Astrocyte (in vitro differentiated cells and primary cell): ENCODE measurements around the gene HDAC3. TPM values are rescaled to one million over a fixed set of nuclear protein-coding genes. Genes with fewer than 3 reads are reported as not detected.
A peak's percentile ranks its signal among the peaks of the same experiment; 100 is the strongest.

Experiments
- DNase-seq: peaks from one replicate; pipeline ENCODE4 v3.0.0-alpha.2; 2010; ENCODE audit warnings: low read depth
- FAIRE-seq: peaks from 2 replicates; lab custom pipeline; 2011; peaks lifted over from hg19 to GRCh38; lab: Jason Lieb, UNC
- H2AFZ ChIP-seq: 2 replicates; pipeline ENCODE4 v1.6.0; 2012; ENCODE audit warnings: low read depth, low read length, inconsistent platforms
- H3K27ac ChIP-seq: 2 replicates; pipeline ENCODE4 v1.5.1; 2011; ENCODE audit warnings: low read depth, low read length, inconsistent platforms
- H3K27me3 ChIP-seq: 2 replicates; pipeline ENCODE4 v1.6.0; 2011; ENCODE audit warnings: low read length, inconsistent platforms; ENCODE audit not compliant: insufficient read depth
- H3K36me3 ChIP-seq: 2 replicates; pipeline ENCODE4 v1.5.1; 2011; ENCODE audit warnings: low read length, inconsistent platforms; ENCODE audit not compliant: insufficient read depth
- H3K4me1 ChIP-seq: 2 replicates; pipeline ENCODE4 v1.5.1; 2011; ENCODE audit warnings: low read length, inconsistent platforms; ENCODE audit not compliant: insufficient read depth
- H3K4me2 ChIP-seq: 2 replicates; pipeline ENCODE4 v1.6.0; 2012; ENCODE audit warnings: low read length, inconsistent platforms
- H3K4me3 ChIP-seq: 2 replicates; pipeline ENCODE4 v1.5.1; 2011; ENCODE audit warnings: low read depth, mild to moderate bottlenecking, low read length, inconsistent platforms; ENCODE audit not compliant: insufficient read depth
- H3K79me2 ChIP-seq: 2 replicates; pipeline ENCODE4 v1.6.0; 2012; ENCODE audit warnings: mild to moderate bottlenecking, low read length, inconsistent platforms; ENCODE audit not compliant: insufficient read depth
- H3K9ac ChIP-seq: 2 replicates; pipeline ENCODE4 v1.6.0; 2012; ENCODE audit warnings: mild to moderate bottlenecking, low read length, inconsistent platforms
- H3K9me3 ChIP-seq: 2 replicates; pipeline ENCODE4 v1.5.1; 2012; ENCODE audit warnings: low read depth, mild to moderate bottlenecking, low read length, inconsistent platforms; ENCODE audit not compliant: insufficient read depth
- H4K20me1 ChIP-seq: 2 replicates; pipeline ENCODE4 v1.6.0; 2012; ENCODE audit warnings: low read length, inconsistent platforms; ENCODE audit not compliant: insufficient read depth
- H3K27ac Mint-ChIP-seq: one replicate; pipeline ENCODE4 v1.8.0; 2021; ENCODE audit warnings: mild to moderate bottlenecking, mixed read lengths; ENCODE audit not compliant: unreplicated experiment
- H3K27me3 Mint-ChIP-seq: one replicate; pipeline ENCODE4 v1.8.0; 2021; ENCODE audit warnings: low read depth, mixed read lengths; ENCODE audit not compliant: unreplicated experiment
- H3K36me3 Mint-ChIP-seq: one replicate; pipeline ENCODE4 v1.8.0; 2021; ENCODE audit warnings: low read depth, mixed read lengths; ENCODE audit not compliant: unreplicated experiment
- H3K4me1 Mint-ChIP-seq: one replicate; pipeline ENCODE4 v1.8.0; 2021; ENCODE audit warnings: low read depth, mixed read lengths; ENCODE audit not compliant: unreplicated experiment
- H3K4me3 Mint-ChIP-seq: one replicate; pipeline ENCODE4 v1.8.0; 2021; ENCODE audit warnings: mild to moderate bottlenecking, moderate library complexity, mixed read lengths; ENCODE audit not compliant: unreplicated experiment
- H3K9me3 Mint-ChIP-seq: one replicate; pipeline ENCODE4 v1.8.0; 2021; ENCODE audit warnings: mild to moderate bottlenecking, mixed read lengths; ENCODE audit not compliant: unreplicated experiment
- EZH2 ChIP-seq: IDR thresholded peaks from 2 replicates; pipeline ENCODE4 v1.6.1; 2012; ENCODE audit warnings: mild to moderate bottlenecking, low read length, inconsistent platforms; ENCODE audit not compliant: insufficient read depth
- total RNA-seq: library from RNA; stranded (reverse); gene quantifications from 2 replicates; pipeline ENCODE4 v1.2.1, GENCODE V29; 2021
- TF ChIP-seq, protein P1 (sequence below): IDR thresholded peaks from 2 replicates; pipeline ENCODE4 v1.5.1; 2011; ENCODE audit warnings: low read depth, mild to moderate bottlenecking, inconsistent platforms, low read length, moderate library complexity; ENCODE audit not compliant: insufficient read depth

Gene HDAC3
- total RNA-seq, 1 donor from 2014 or later: 63.8 TPM

- Histone ChIP-seq H3K9me3 (no peaks in the 10 kb centered on the region), H3K27ac (peak overlapping the region; percentile 86), H3K4me3 (peak overlapping the region; percentile 46), H3K4me1 (peaks cover 24% of the 10 kb centered on the region), H3K36me3 (no peaks in the 10 kb centered on the region), H3K79me2 (peaks cover 15% of the 10 kb centered on the region), H3K9ac (peak overlapping the region; percentile 84), H3K4me2 (peak overlapping the region; percentile 88), H2AFZ (peak overlapping the region; percentile 70), H4K20me1 (no peaks in the 10 kb centered on the region), H3K27me3 (no peaks in the 10 kb centered on the region)
- Mint-ChIP-seq H3K4me3 (peak overlapping the region; percentile 86), H3K36me3 (peaks cover 4% of the 10 kb centered on the region), H3K4me1 (peaks cover 24% of the 10 kb centered on the region), H3K27ac (peak overlapping the region; percentile 100), H3K27me3 (no peaks in the 10 kb centered on the region), H3K9me3 (no peaks in the 10 kb centered on the region)
- TF ChIP-seq, protein P1, sequence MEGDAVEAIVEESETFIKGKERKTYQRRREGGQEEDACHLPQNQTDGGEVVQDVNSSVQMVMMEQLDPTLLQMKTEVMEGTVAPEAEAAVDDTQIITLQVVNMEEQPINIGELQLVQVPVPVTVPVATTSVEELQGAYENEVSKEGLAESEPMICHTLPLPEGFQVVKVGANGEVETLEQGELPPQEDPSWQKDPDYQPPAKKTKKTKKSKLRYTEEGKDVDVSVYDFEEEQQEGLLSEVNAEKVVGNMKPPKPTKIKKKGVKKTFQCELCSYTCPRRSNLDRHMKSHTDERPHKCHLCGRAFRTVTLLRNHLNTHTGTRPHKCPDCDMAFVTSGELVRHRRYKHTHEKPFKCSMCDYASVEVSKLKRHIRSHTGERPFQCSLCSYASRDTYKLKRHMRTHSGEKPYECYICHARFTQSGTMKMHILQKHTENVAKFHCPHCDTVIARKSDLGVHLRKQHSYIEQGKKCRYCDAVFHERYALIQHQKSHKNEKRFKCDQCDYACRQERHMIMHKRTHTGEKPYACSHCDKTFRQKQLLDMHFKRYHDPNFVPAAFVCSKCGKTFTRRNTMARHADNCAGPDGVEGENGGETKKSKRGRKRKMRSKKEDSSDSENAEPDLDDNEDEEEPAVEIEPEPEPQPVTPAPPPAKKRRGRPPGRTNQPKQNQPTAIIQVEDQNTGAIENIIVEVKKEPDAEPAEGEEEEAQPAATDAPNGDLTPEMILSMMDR: no peak
- no peak for TF ChIP-seq EZH2
- DNase-seq (no peak), FAIRE-seq (no peak)
Observed at GRCh38 chr5:141681295-141681694, 44.6 kb upstream of the HDAC3 start.

DNA sequence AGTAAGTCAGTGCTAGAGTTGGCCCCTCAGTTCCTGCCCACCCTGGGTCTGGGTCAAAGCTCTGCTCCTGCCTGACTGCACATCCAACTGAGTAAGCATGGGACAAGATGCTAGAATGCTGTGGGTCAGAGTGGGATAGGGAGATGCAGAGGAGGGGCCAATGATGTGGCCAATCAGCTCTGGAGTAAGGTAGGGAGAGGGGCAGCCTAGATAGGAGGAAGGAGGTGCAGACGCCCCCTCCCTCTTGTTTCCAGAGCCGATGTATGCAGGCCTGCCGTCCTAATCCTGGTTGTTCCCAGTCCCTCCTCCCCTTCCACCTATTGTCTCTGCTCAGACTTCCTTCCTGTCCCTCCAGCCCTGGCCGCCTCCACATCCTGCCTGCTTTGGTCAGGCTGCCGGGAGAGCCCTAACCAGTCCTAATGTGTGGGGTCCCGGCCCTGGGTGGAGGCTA, 44.1 kb upstream of the HDAC3 start:
- peak overlapping the region; percentile 86 for H3K27ac ChIP-seq
- FAIRE-seq: no peak
- no peaks in the 10 kb centered on the region for H3K9me3 Mint-ChIP-seq
- H2AFZ ChIP-seq: peak overlapping the region; percentile 70
- H3K27me3 ChIP-seq: no peaks in the 10 kb centered on the region
- H3K9me3 ChIP-seq: no peaks in the 10 kb centered on the region
- H3K27me3 Mint-ChIP-seq: no peaks in the 10 kb centered on the region
- H3K4me1 Mint-ChIP-seq: peaks cover 24% of the 10 kb centered on the region
- H3K79me2 ChIP-seq: peaks cover 15% of the 10 kb centered on the region
- H3K4me1 ChIP-seq: peaks cover 24% of the 10 kb centered on the region
- H3K9ac ChIP-seq: peak overlapping the region; percentile 84
- peak overlapping the region; percentile 100 for H3K27ac Mint-ChIP-seq
- H3K36me3 Mint-ChIP-seq: peaks cover 4% of the 10 kb centered on the region
- DNase-seq: peak; percentile 21
- no peaks in the 10 kb centered on the region for H4K20me1 ChIP-seq
- no peak for TF ChIP-seq EZH2
- TF ChIP-seq, protein P1: no peak
- H3K36me3 ChIP-seq: no peaks in the 10 kb centered on the region
- peak overlapping the region; percentile 86 for H3K4me3 Mint-ChIP-seq
- H3K4me3 ChIP-seq: peak overlapping the region; percentile 46
- H3K4me2 ChIP-seq: peak overlapping the region; percentile 88

DNA sequence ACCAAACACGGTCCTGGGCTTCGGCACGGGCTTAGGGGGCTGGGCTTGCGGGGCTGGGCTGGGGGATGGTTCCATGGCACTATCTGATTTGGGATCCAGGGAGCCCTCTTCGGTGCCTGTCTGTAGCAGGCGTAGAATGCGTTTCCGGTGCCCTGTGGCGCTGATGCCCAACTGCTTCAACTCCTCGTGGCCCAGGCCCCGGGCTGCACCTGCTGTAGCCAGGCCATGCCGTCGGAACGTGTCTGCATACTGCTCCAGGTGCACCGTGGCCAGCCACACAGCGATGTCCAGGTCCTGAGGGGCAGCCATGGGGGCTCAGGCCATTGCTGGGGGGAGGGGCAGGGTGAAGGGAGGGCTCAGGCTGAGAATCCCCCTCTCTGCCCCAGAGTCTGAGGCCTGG, 43.5 kb upstream of the HDAC3 start:
- H3K27me3 ChIP-seq: no peaks in the 10 kb centered on the region
- FAIRE-seq (no peak), DNase-seq (no peak)
- no peaks in the 10 kb centered on the region for H3K36me3 ChIP-seq
- H3K4me1 ChIP-seq: peaks cover 24% of the 10 kb centered on the region
- H3K4me1 Mint-ChIP-seq: peaks cover 24% of the 10 kb centered on the region
- no peak overlapping the region for H2AFZ ChIP-seq
- peaks cover 4% of the 10 kb centered on the region for H3K36me3 Mint-ChIP-seq
- H3K27ac Mint-ChIP-seq: peak overlapping the region; percentile 100
- H3K9me3 ChIP-seq: no peaks in the 10 kb centered on the region
- H4K20me1 ChIP-seq: no peaks in the 10 kb centered on the region
- no peak overlapping the region for H3K27ac ChIP-seq
- no peak for TF ChIP-seq EZH2
- TF ChIP-seq, protein P1: no peak
- peaks cover 15% of the 10 kb centered on the region for H3K79me2 ChIP-seq
- peak overlapping the region; percentile 88 for H3K4me2 ChIP-seq
- H3K4me3 Mint-ChIP-seq: peak overlapping the region; percentile 86
- no peaks in the 10 kb centered on the region for H3K9me3 Mint-ChIP-seq
- H3K27me3 Mint-ChIP-seq: no peaks in the 10 kb centered on the region
- H3K4me3 ChIP-seq: no peak overlapping the region
- H3K9ac ChIP-seq: peak overlapping the region; percentile 84
